GM21825 (cell line): ENCODE measurements around the gene AOPEP.

Source experiments
- ATAC-seq: cut with Tn5 transposase; IDR thresholded peaks from one replicate; pipeline ENCODE4 v1.9.1; 2021; ENCODE audit warnings: mild to moderate bottlenecking, moderate library complexity; ENCODE audit not compliant: unreplicated experiment

The AOPEP gene

GRCh38 chr9:95071450-95071849, 345.0 kb downstream of the AOPEP start:
- ATAC-seq = no peak

GRCh38 chr9:95071925-95072324, 345.4 kb downstream of the AOPEP start:
- ATAC-seq = no peak

GRCh38 chr9:95073042-95073607, 346.6 kb downstream of the AOPEP start:
- no peak for ATAC-seq

GRCh38 chr9:95073918-95074317, 347.4 kb downstream of the AOPEP start:
- ATAC-seq = no peak

- no peak for ATAC-seq
These were observed 348.1 kb downstream of the AOPEP start for GRCh38 chr9:95074632-95075031.

GRCh38 chr9:95075700-95076099, 349.2 kb downstream of the AOPEP start:
- ATAC-seq = no peak

- ATAC-seq = no peak
These were observed 350.2 kb downstream of the AOPEP start for GRCh38 chr9:95076696-95077052.

- ATAC-seq = no peak
These were observed 350.7 kb downstream of the AOPEP start for GRCh38 chr9:95077053-95077765.

GRCh38 chr9:95077766-95078370, 351.4 kb downstream of the AOPEP start:
- no peak for ATAC-seq

GRCh38 chr9:95078511-95078910, 352.0 kb downstream of the AOPEP start:
- no peak for ATAC-seq

GRCh38 chr9:95078939-95079338, 352.4 kb downstream of the AOPEP start:
- ATAC-seq = no peak

- ATAC-seq = no peak
These were observed 353.0 kb downstream of the AOPEP start for GRCh38 chr9:95079461-95079860.

GRCh38 chr9:95080961-95081647, 354.6 kb downstream of the AOPEP start:
- no peak for ATAC-seq

- no peak for ATAC-seq
These were observed 355.5 kb downstream of the AOPEP start for GRCh38 chr9:95081998-95082397.

- ATAC-seq = no peak
These were observed 356.0 kb downstream of the AOPEP start for GRCh38 chr9:95082401-95083084.

GRCh38 chr9:95083086-95083768, 356.7 kb downstream of the AOPEP start:
- ATAC-seq = no peak

GRCh38 chr9:95084254-95084934, 357.9 kb downstream of the AOPEP start:
- no peak for ATAC-seq

- ATAC-seq = no peak
These were observed 358.7 kb downstream of the AOPEP start for GRCh38 chr9:95085036-95085770.

- no peak for ATAC-seq
These were observed 359.5 kb downstream of the AOPEP start for GRCh38 chr9:95085861-95086563.
